ENCODE results near the gene KBTBD4.
"Not testable (repeated sequence)": the region's sequence is repeated elsewhere in the genome, so short reads cannot be mapped to it uniquely, and the experiment has no call there.

The KBTBD4 gene

GRCh38 chr11:47532597-47533213, 46.1 kb downstream of the KBTBD4 start:
- no peak overlapping the region for H3K27ac ChIP-seq
- no peak for TF ChIP-seq CTCF (IDR thresholded peaks at IDR 0.05)
- no peak for TF ChIP-seq ZFX (IDR thresholded peaks at IDR 0.05; ENCODE audit: borderline replicate concordance)

GRCh38 chr11:47531666-47532065, 47.1 kb downstream of the KBTBD4 start:
- no peak overlapping the region for H3K27ac ChIP-seq
- TF ChIP-seq CTCF (IDR thresholded peaks at IDR 0.05): no peak
- TF ChIP-seq ZFX (IDR thresholded peaks at IDR 0.05; ENCODE audit: borderline replicate concordance): no peak

GRCh38 chr11:47530721-47531120, 48.0 kb downstream of the KBTBD4 start:
- H3K27ac ChIP-seq: not testable (repeated sequence)

- TF ChIP-seq CTCF (IDR thresholded peaks at IDR 0.05) (no peak), ZFX (IDR thresholded peaks at IDR 0.05; ENCODE audit: borderline replicate concordance) (no peak)
- no peak overlapping the region for H3K27ac ChIP-seq
Observed at GRCh38 chr11:47529951-47530350, 48.8 kb downstream of the KBTBD4 start.

GRCh38 chr11:47527186-47527585, 51.6 kb downstream of the KBTBD4 start:
- no peak for TF ChIP-seq CTCF (IDR thresholded peaks at IDR 0.05)
- TF ChIP-seq ZFX (IDR thresholded peaks at IDR 0.05; ENCODE audit: borderline replicate concordance): no peak

GRCh38 chr11:47526032-47526431, 52.7 kb downstream of the KBTBD4 start:
- H3K27ac ChIP-seq: not testable (repeated sequence)

More at GRCh38 chr11:47527186-47527585, 51.6 kb downstream of the KBTBD4 start:
- H3K27ac ChIP-seq: no peak overlapping the region; the same call in 1 of the 2 replicates

GRCh38 chr11:47524291-47524874, 54.4 kb downstream of the KBTBD4 start:
- TF ChIP-seq CTCF (IDR thresholded peaks at IDR 0.05) (no peak), ZFX (IDR thresholded peaks at IDR 0.05; ENCODE audit: borderline replicate concordance) (no peak)
- H3K27ac ChIP-seq: peak overlapping the region; percentile 40

GRCh38 chr11:47523490-47524225, 55.1 kb downstream of the KBTBD4 start:
- TF ChIP-seq ZFX (IDR thresholded peaks at IDR 0.05; ENCODE audit: borderline replicate concordance) (no peak), CTCF (IDR thresholded peaks at IDR 0.05) (no peak)
- peak overlapping the region; percentile 40 for H3K27ac ChIP-seq

Measured in 22Rv1 (cell line).